ENCODE results near the gene KCTD15.

DNA sequence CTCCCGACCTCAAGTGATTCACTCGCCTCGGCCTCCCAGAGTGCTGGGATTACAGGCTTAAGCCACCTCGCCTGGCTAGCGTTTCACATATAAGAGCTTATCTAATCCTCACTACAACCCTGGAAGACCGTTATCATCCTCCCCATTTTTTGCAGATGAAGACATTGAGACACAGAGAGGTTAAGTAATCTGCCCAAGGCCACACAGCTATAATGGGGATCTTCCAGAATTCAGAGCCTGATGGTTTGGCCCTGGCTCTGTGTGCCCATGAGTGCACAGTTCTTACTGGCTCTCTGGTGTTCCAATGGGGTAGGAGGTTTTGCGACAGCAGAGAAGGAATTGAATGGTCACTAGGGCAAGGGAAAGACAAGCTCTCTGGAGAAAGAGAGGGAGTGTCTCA lies 16.8 kb upstream of the KCTD15 start:
- no peak for TF ChIP-seq EP300 (IDR thresholded peaks at IDR 0.05)
- TF ChIP-seq, protein P1, sequence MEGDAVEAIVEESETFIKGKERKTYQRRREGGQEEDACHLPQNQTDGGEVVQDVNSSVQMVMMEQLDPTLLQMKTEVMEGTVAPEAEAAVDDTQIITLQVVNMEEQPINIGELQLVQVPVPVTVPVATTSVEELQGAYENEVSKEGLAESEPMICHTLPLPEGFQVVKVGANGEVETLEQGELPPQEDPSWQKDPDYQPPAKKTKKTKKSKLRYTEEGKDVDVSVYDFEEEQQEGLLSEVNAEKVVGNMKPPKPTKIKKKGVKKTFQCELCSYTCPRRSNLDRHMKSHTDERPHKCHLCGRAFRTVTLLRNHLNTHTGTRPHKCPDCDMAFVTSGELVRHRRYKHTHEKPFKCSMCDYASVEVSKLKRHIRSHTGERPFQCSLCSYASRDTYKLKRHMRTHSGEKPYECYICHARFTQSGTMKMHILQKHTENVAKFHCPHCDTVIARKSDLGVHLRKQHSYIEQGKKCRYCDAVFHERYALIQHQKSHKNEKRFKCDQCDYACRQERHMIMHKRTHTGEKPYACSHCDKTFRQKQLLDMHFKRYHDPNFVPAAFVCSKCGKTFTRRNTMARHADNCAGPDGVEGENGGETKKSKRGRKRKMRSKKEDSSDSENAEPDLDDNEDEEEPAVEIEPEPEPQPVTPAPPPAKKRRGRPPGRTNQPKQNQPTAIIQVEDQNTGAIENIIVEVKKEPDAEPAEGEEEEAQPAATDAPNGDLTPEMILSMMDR (IDR thresholded peaks at IDR 0.05) = no peak
- no peak for TF ChIP-seq POLR2A (IDR thresholded peaks at IDR 0.05; ENCODE audit: low read depth)

All from esophagus muscularis mucosa (tissue), 4 donors.